IPS-NIHi7 (cell line): Measurements from ENCODE around the gene CSNK1G1.
"Not testable (repeated sequence)": the region's sequence is repeated elsewhere in the genome, so short reads cannot be mapped to it uniquely, and the experiment has no call there.

ENCODE experiments used
- DNase-seq: peaks from one replicate; pipeline ENCODE4 v3.0.0; 2012; ENCODE audit warnings: mixed read lengths; ENCODE audit errors: extremely low spot score

Gene CSNK1G1

GRCh38 chr15:64349375-64349774 is 6.6 kb downstream of the CSNK1G1 start:
- DNase-seq: no peak

DNA sequence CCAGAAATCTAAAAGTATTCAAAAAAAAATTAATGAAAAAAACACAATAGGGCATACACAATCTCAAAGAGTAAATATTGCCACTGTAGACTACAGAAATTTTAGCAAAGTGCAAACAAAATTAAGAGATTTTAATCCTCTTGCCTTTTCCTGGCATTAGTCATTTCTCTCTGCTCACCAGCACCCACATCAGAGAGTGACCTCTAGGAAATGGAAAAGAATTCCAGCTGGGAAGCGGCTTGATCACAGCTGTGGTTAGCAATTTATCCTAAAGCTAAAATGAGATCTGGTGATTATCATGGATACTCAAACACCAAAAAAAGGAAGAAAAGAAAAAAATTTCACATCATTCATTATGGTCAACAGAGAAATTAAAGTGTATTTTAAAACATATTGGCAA is 7.5 kb downstream of the CSNK1G1 start:
- DNase-seq: no peak

GRCh38 chr15:64346242-64346641 is 9.7 kb downstream of the CSNK1G1 start:
- DNase-seq: not testable (repeated sequence)

GRCh38 chr15:64344651-64345294 is 11.2 kb downstream of the CSNK1G1 start:
- no peak for DNase-seq

DNA sequence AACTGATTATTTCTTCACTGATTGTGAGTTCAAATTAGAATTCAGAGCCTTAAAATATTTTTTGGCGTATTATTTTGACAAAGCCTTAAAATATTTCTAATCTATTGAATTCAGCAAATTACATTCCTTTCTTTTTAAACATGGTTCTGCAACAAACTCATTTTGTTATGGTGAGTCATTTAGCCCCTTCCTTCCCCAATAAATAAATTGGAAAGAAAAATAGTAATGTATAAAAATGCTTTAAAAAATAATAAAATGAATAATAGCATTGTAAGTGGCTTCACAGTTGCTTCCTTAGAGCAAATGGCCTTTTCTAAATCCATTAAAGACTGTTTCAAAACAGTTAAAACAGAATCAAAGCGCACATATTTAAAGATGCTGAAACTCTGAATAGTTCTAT is 12.1 kb downstream of the CSNK1G1 start:
- no peak for DNase-seq

DNA sequence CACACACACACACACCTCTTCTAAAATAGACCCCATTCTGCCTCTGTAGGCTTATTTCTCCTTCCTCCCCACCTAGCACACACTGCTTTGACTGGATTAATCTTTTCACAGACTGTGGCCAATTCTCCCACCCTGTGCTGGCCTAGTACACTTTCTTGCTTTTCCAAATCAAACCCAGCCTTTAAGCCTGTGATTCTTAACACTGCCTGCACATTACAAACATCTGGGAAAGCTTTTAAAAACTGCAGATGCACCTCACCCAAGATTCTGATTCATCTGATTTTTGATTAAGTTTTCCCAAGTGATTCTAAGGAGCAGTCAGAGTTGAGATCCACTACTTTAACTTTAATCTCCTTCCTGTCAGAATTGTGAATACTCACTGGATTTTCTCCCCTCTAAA is 12.8 kb downstream of the CSNK1G1 start:
- no peak for DNase-seq

- DNase-seq: no peak
Observed at GRCh38 chr15:64341961-64342360, 14.0 kb downstream of the CSNK1G1 start.

DNA sequence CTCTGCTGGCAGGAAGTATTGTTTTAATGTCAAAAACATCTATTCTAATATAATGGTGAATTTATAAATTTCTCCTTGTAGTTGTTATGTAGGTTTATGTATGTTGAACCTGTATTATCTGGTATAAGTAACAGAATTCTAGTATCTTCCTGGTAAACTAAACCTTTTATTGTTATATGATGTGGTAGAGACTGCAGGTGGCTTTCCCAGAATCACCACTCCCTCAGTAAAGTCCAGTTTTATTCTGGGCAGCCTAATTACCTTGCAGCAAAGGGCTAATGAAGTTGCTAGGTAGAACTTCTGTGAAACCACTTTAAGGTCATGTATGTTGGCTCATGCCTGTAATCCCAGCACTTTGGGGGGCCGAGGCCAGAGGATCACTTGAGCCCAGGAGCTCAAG is 15.6 kb downstream of the CSNK1G1 start:
- no peak for DNase-seq

DNA sequence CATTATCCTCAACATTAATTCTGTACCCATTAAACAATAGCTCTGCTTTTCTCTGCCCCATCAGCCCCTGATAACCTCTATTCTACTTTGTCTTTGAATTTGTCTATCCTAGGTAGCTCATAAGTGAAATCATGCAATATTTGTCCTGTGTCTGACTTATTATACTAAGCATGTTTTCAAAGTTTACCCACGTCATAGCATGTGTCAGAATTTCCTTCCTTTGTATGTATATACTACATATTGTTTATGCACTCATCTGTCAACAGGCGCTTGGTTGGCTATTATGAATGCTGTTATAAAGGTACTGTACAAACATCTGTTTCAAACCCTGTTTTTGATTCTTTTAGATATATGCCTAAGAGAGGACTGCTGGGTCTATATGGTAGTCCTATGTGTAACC is 18.2 kb downstream of the CSNK1G1 start:
- DNase-seq: no peak

- no peak for DNase-seq
Observed at GRCh38 chr15:64333986-64334929, 21.7 kb downstream of the CSNK1G1 start.

- DNase-seq: no peak
Observed at GRCh38 chr15:64333516-64333915, 22.5 kb downstream of the CSNK1G1 start.

DNA sequence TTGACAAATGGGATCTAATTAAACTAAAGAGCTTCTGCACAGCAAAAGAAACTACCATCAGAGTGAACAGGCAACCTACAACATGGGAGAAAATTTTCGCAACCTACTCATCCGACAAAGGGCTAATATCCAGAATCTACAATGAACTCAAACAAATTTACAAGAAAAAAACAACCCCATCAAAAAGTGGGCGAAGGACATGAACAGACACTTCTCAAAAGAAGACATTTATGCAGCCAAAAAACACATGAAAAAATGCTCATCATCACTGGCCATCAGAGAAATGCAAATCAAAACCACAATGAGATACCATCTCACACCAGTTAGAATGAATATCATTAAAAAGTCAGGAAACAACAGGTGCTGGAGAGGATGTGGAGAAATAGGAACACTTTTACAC is 24.3 kb downstream of the CSNK1G1 start:
- not testable (repeated sequence) for DNase-seq

- not testable (repeated sequence) for DNase-seq
Observed at GRCh38 chr15:64326975-64327374, 29.0 kb downstream of the CSNK1G1 start.

GRCh38 chr15:64326458-64326857 is 29.5 kb downstream of the CSNK1G1 start:
- not testable (repeated sequence) for DNase-seq

DNA sequence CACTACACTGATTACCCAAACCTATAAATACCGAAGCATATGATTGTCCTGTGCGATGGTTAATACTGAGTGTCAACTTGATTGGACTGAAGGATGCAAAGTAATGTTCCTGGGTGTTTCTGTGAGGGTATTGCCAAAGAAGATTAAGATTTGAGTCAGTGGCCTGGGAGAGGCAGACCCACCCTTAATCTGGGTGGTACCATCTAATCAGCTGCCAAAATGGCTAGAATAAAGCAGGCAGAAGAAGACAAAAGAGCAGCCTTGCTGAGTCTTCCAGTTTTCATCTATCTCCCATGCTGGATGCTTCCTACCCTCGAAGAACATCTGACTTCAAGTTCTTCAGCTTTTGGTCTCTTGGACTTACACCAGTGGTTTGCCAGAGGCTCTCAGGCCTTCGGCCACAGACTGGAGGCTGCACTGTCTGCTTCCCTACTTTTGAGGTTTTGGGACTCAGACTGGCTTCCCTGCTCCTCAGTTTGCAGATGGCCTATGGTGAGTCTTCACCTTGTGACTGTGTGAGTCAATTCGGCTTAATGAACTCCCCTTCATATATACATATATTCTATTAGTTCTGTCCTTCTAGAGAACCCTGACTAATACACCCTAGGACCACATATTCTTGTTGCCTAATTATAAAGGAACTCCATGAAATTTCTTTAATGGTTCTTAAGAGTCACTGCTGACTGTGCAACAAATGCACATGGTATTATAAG is 31.7 kb downstream of the CSNK1G1 start:
- no peak for DNase-seq

- DNase-seq: no peak
Observed at GRCh38 chr15:64315216-64315615, 40.8 kb downstream of the CSNK1G1 start.

DNA sequence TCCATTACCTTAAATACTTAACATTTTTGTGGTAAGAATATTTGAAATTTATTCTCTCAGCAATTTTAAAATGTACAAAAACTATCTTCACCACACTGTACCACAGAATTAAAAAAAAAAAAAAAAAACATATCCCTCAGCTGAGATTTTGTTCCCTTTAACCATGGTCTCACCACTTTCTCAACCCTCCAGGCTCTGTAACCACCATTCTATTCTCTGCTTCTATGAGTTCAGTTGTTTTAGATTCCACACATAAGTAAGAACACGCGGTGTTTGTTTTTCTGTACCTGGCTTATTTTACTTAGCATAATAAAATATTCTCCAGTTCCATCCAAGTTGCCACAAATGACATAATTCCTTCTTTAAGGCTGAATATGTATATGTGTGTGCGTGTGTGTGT is 41.5 kb downstream of the CSNK1G1 start:
- no peak for DNase-seq

GRCh38 chr15:64311566-64311965 is 44.4 kb downstream of the CSNK1G1 start:
- DNase-seq: no peak

DNA sequence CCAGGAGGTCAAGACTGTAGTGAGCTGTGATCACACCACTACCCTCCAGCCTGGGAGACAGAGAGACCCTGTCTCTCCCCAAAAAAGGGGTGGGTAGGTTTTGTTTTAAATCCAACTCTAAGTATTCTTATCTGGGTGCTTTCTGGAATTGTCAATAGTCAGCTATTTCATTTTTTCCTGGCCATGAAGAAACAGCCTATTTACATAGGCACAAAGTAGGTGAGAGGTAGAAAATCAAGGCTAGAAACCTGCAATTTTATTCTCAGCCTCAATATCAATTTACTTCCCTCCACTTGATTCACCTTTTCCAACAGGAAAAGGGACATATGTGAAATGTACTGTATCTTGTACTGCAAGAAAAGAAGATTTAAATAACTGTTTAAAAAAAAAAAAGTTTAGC is 45.9 kb downstream of the CSNK1G1 start:
- no peak for DNase-seq

DNA sequence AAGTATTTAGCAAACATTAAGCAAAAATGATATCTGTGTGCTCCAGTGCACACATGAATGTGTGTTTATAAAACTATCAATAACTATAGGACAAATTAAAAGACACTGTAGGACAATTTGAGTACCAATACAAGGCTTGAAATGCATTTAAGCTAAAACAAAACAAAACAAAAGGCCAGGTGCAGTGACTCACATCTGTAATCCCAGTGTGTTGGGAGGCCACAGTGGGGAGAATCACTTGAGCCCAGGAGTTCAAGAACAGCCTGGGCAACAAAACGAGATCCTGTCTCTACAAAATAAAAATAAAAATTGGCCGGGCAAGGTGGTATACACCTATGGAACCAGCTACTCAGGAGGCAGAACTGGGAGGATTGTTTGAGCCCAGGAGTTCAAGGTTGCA is 50.7 kb downstream of the CSNK1G1 start:
- DNase-seq: no peak

DNA sequence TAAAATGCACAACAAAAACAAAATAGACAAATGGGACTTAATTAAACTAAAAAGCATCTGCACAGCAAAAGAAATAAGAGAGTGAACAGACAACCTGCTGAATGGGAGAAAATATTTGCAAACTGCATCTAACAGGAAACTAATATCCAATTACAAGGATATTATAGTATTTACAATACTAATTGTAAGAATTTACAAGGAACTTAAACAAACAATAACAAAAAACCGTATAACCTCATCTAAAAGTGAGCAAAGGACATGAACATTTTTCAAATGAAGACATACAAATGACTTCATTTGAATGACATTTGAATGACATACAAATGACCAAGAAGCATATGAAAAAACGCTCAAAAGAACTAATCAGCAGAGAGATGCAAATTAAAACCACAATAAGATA is 66.4 kb downstream of the CSNK1G1 start:
- no peak for DNase-seq

- no peak for DNase-seq
Observed at GRCh38 chr15:64288999-64289398, 67.0 kb downstream of the CSNK1G1 start.

DNA sequence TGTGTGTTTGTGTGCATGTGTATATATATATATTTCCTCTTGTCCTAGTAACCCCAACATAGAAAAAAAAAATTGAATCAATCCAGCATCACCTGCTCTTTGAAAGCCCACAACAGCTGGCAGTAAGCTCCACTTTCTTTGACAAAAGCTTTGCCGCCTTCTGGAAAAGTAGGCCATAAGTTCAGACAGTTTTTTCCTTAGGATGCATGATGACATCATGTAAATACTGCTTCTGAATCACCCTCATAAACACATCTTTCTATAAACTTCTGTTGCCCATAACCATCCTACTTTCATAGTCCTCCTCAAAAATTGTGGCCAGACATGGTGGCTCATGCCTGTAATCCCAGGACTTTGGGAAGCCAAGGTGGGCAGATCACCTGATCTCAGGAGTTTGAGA is 67.4 kb downstream of the CSNK1G1 start:
- DNase-seq: no peak
